ENCODE measurements around the gene CCSER2.
"Not testable (repeated sequence)": the region's sequence is repeated elsewhere in the genome, so short reads cannot be mapped to it uniquely, and the experiment has no call there.

GRCh38 chr10:84347575-84348002 is 19.2 kb downstream of the CCSER2 start:
- TF ChIP-seq CTCF, POLR2AphosphoS5, POLR2A (IDR thresholded peaks at IDR 0.05): not testable (repeated sequence)
